Endothelial cell of umbilical vein (primary cell): ENCODE results near the gene ZNF555. TPM values are rescaled to one million over a fixed set of nuclear protein-coding genes. Genes with fewer than 3 reads are reported as not detected.

Experiments used
- BruUV-seq: library from RNA; stranded (reverse); fragments of 400-500 nt; replicated peaks from 2 replicates; lab custom pipeline; 2021; lab: Mats Ljungman, UMichigan
- CTCF ChIA-PET: fragments of 300-600, 350-600 bp; sonication (Branson Sonifier 250); formaldehyde crosslinking; loops from one replicate; lab custom pipeline; 2021; ENCODE audit warnings: antibody characterized with exemption, inconsistent platforms; lab: Charles Lee
- POLR2A ChIA-PET: fragments of 300-600, 350-600 bp; sonication (Branson Sonifier 250); formaldehyde crosslinking; loops from one replicate; lab custom pipeline; 2021; ENCODE audit warnings: antibody characterized with exemption, inconsistent platforms; lab: Charles Lee
- DNase-seq: peaks from one replicate; pipeline ENCODE4 v3.0.0-alpha.2; 2011; ENCODE audit warnings: low read depth, low spot score
- FAIRE-seq: peaks from 2 replicates; lab custom pipeline; 2011; peaks lifted over from hg19 to GRCh38; lab: Jason Lieb, UNC
- H2AFZ ChIP-seq: 2 replicates; pipeline ENCODE4 v1.6.0; 2012; ENCODE audit warnings: low read depth, low read length, control low read depth, inconsistent platforms
- H3K27ac ChIP-seq: 2 replicates; pipeline ENCODE4 v1.5.1; 2011; ENCODE audit warnings: low read depth, mild to moderate bottlenecking, control low read depth, low read length, moderate library complexity; ENCODE audit not compliant: insufficient read depth
- H3K27me3 ChIP-seq, 2 experiments: 2 replicates each; pipeline versions ENCODE4 v1.6.0 to v1.6.1; 2011; ENCODE audit warnings: low read length in 2 of 2, mixed read lengths in 1 of 2; ENCODE audit not compliant: control insufficient read depth in 2 of 2, insufficient read depth in 2 of 2
- H3K36me3 ChIP-seq, 2 experiments: 2 replicates in 1 of 2; 3 replicates in 1 of 2; pipeline ENCODE4 v1.5.1; 2011; ENCODE audit warnings: low read length in 2 of 2, mild to moderate bottlenecking in 1 of 2, moderate library complexity in 1 of 2; ENCODE audit not compliant: control insufficient read depth in 2 of 2, insufficient read depth in 2 of 2; ENCODE audit errors: extremely low read depth in 1 of 2
- H3K4me1 ChIP-seq: 3 replicates; pipeline ENCODE4 v1.5.1; 2011; ENCODE audit warnings: mild to moderate bottlenecking, low read length; ENCODE audit not compliant: control insufficient read depth, insufficient read depth; ENCODE audit errors: extremely low read depth
- H3K4me2 ChIP-seq: 2 replicates; pipeline ENCODE4 v1.6.1; 2011; ENCODE audit warnings: low read length, control low read depth, mixed read lengths; ENCODE audit not compliant: insufficient read depth
- H3K4me3 ChIP-seq, 3 experiments: fragments of 200-600 bp in 1 of 3; sonication (generic), shearing (Covaris generic) in 1 of 3; replicated peaks in 1 of 3; 2 replicates each; pipeline ENCODE4 v1.5.1; 2011 to 2016; ENCODE audit warnings: control low read depth in 3 of 3, low read length in 3 of 3, mild to moderate bottlenecking in 2 of 3, inconsistent platforms in 1 of 3, low read depth in 1 of 3, moderate library complexity in 1 of 3; ENCODE audit not compliant: insufficient read depth in 1 of 3
- H3K79me2 ChIP-seq: 2 replicates; pipeline ENCODE4 v1.6.0; 2012; ENCODE audit warnings: low read length, inconsistent platforms; ENCODE audit not compliant: control insufficient read depth, insufficient read depth
- H3K9ac ChIP-seq: replicated peaks from 2 replicates; pipeline ENCODE3; 2011; ENCODE audit warnings: low read length, control low read depth; ENCODE audit not compliant: insufficient read depth; ENCODE audit errors: extremely low read depth
- H3K9me1 ChIP-seq: replicated peaks from 3 replicates; pipeline ENCODE4 v1.6.0; 2011; ENCODE audit warnings: mild to moderate bottlenecking, low read length; ENCODE audit not compliant: control insufficient read depth, insufficient read depth; ENCODE audit errors: extremely low read depth
- H3K9me3 ChIP-seq: replicated peaks from 2 replicates; pipeline ENCODE4 v1.5.1; 2012; ENCODE audit warnings: low read length, inconsistent platforms; ENCODE audit not compliant: control insufficient read depth, insufficient read depth
- H4K20me1 ChIP-seq: replicated peaks from 2 replicates; pipeline ENCODE3; 2011; ENCODE audit warnings: mild to moderate bottlenecking, low read length; ENCODE audit not compliant: control insufficient read depth, insufficient read depth; ENCODE audit errors: extremely low read depth
- CTCF ChIP-seq, 2 donors: IDR thresholded peaks; 1 replicate in 1 of 2; 2 replicates in 1 of 2; pipeline ENCODE4 v1.5.1; 2011; ENCODE audit warnings: low read length in 2 of 2, mild to moderate bottlenecking in 2 of 2, moderate library complexity in 2 of 2, control low read depth in 1 of 2, inconsistent platforms in 1 of 2, low read depth in 1 of 2; ENCODE audit not compliant: insufficient read depth in 1 of 2; ENCODE audit errors: extremely low read depth in 1 of 2
- EZH2 ChIP-seq: IDR thresholded peaks from 2 replicates; pipeline ENCODE4 v1.6.1; 2012; ENCODE audit warnings: borderline replicate concordance, low read depth, mild to moderate bottlenecking, moderate library complexity, low read length, inconsistent platforms; ENCODE audit not compliant: severe bottlenecking
- FOS ChIP-seq: IDR thresholded peaks from 2 replicates; pipeline ENCODE4 v1.6.1; 2011; ENCODE audit warnings: mild to moderate bottlenecking, low read length, moderate library complexity, borderline replicate concordance; ENCODE audit not compliant: insufficient read depth
- MAX ChIP-seq: IDR thresholded peaks from 2 replicates; pipeline ENCODE4 v1.6.1; 2011; ENCODE audit not compliant: insufficient read depth, insufficient read length
- MYC ChIP-seq: IDR thresholded peaks from one replicate; pipeline ENCODE4 v1.6.1; 2011; ENCODE audit warnings: mild to moderate bottlenecking, low read depth, low read length
- POLR2A ChIP-seq: IDR thresholded peaks from 2 replicates; pipeline ENCODE4 v1.6.1; 2012; ENCODE audit warnings: low read depth, mild to moderate bottlenecking, control low read depth, low read length
- POLR2AphosphoS5 ChIP-seq: IDR thresholded peaks from 2 replicates; pipeline ENCODE4 v1.6.1; 2012; ENCODE audit warnings: low read depth, mild to moderate bottlenecking, control low read depth, low read length, moderate library complexity; ENCODE audit not compliant: insufficient read depth
- dilution Hi-C: fragments of 300-500 bp; cut with MboI; formaldehyde crosslinking; loops from one replicate; pipeline ENCODE4 v1.15.0; 2019; ENCODE audit warnings: low sequenced_read_pairs; ENCODE audit not compliant: extremely low pct_ligation_motif_present
- intact Hi-C: fragments of 100-400 bp; cut with micrococcal nuclease; formaldehyde crosslinking; loops from one replicate; pipeline ENCODE4 v1.10.0; 2022
- polyA plus RNA-seq, 4 experiments: library from polyadenylated mRNA; depleted of rRNA in 3 of 4; stranded (reverse) in 3 of 4; unstranded in 1 of 4; fragments of >200 nt; gene quantifications; 2 replicates each; pipeline versions ENCODE4 v1.2.1 to v1.2.3, GENCODE V29; 2011 to 2012; ENCODE audit warnings: missing spikeins in 1 of 4
- total RNA-seq: library from RNA; stranded (reverse); gene quantifications from 2 replicates; pipeline ENCODE4 v1.2.3, GENCODE V29; 2021

The ZNF555 gene
- total and polyA plus RNA-seq, 2 donors (not counting 3 experiments of a cell fraction or from before 2014, with no cell fraction given), result 1.6 to 5.4 TPM

GRCh38 chr19:2798158-2798685 is 43.1 kb upstream of the ZNF555 start:
- TF ChIP-seq CTCF (IDR thresholded peaks at IDR 0.05; ENCODE audit: extremely low read depth in 1 of 2, insufficient read depth in 1 of 2, low read depth in 1 of 2, low read length in 2 of 2) (no peak), POLR2A (no peak), POLR2AphosphoS5 (no peak), MYC (no peak), EZH2 (no peak), MAX (no peak), FOS (no peak)
- BruUV-seq, result no TSS peak
- no peak for FAIRE-seq
- dilution Hi-C loops, result no loop called here
- Histone ChIP-seq H2AFZ (no peak overlapping the region), H3K27me3 (no peaks in the 10 kb centered on the region), H3K79me2 (peaks cover 3% of the 10 kb centered on the region), H3K9me3 (no peaks in the 10 kb centered on the region), H3K36me3 (peaks cover 6 to 11% of the 10 kb centered on the region in 2 experiments), H3K9me1 (no peaks in the 10 kb centered on the region), H4K20me1 (no peaks in the 10 kb centered on the region), H3K9ac (no peak overlapping the region), H3K4me1 (no peaks in the 10 kb centered on the region), H3K4me3 (no peak overlapping the region), H3K27ac (no peak overlapping the region), H3K4me2 (no peak overlapping the region)
- no peak for DNase-seq
- POLR2A ChIA-PET, result interaction anchor here (0.6 to 1.3 kb wide), 2 partner anchors 12 to 21 kb away, joined by 3 to 8 read pairs; no protein-coding TSS in a partner anchor
- intact Hi-C loops, result no loop called here
- CTCF ChIA-PET, result interaction anchor here (1.2 kb wide), 1 partner anchor 150 kb away, joined by 5 read pairs; no protein-coding TSS in a partner anchor
